Natural killer cell (primary cell): ENCODE results near the gene PPP2R2C. TPM values are rescaled to one million over a fixed set of nuclear protein-coding genes. Genes with fewer than 3 reads are reported as not detected.

Experiments
- ATAC-seq, 3 donors: fragments of 150-1000 bp in 2 of 3; fragments of 200-7000 bp in 1 of 3; cut with Tn5 transposase; 1 replicate in 1 of 3; 2 replicates in 2 of 3; pipeline ENCODE4 v1.10.0; 2021; ENCODE audit warnings: mild to moderate bottlenecking in 2 of 3, moderate library complexity in 2 of 3
- DNase-seq, 2 donors: peaks; one replicate each; pipeline versions ENCODE4 v3.0.0 to v3.0.0-alpha.2; 2013 to 2021; ENCODE audit warnings: mixed read lengths in 1 of 2
- H3K27ac ChIP-seq: one replicate; pipeline ENCODE4 v1.5.1; 2013; ENCODE audit warnings: mild to moderate bottlenecking, low read length
- H3K27me3 ChIP-seq: one replicate; pipeline ENCODE4 v1.6.1; 2013; ENCODE audit warnings: low read length; ENCODE audit not compliant: control insufficient read depth, insufficient read depth
- H3K36me3 ChIP-seq: one replicate; pipeline ENCODE4 v1.6.1; 2013; ENCODE audit warnings: low read length; ENCODE audit not compliant: control insufficient read depth, insufficient read depth
- H3K4me1 ChIP-seq: one replicate; pipeline ENCODE4 v1.6.1; 2013; ENCODE audit warnings: low read length; ENCODE audit not compliant: control insufficient read depth, insufficient read depth
- H3K4me3 ChIP-seq: one replicate; pipeline ENCODE4 v1.5.1; 2013; ENCODE audit warnings: low read length
- H3K9me3 ChIP-seq: one replicate; pipeline ENCODE4 v1.6.1; 2013; ENCODE audit warnings: low read length; ENCODE audit not compliant: control insufficient read depth, insufficient read depth
- H3K27ac Mint-ChIP-seq, 2 donors: one replicate each; pipeline ENCODE4 v1.8.0; 2022; ENCODE audit warnings: mild to moderate bottlenecking in 2 of 2, mixed read lengths in 2 of 2, moderate library complexity in 1 of 2
- H3K27me3 Mint-ChIP-seq, 2 donors: one replicate each; pipeline ENCODE4 v1.8.0; 2022; ENCODE audit warnings: low read depth in 2 of 2, mixed read lengths in 2 of 2
- H3K36me3 Mint-ChIP-seq: one replicate; pipeline ENCODE4 v1.8.0; 2022; ENCODE audit warnings: mixed read lengths
- H3K4me1 Mint-ChIP-seq, 2 donors: one replicate each; pipeline ENCODE4 v1.8.0; 2022; ENCODE audit warnings: mixed read lengths in 2 of 2
- H3K4me3 Mint-ChIP-seq: one replicate; pipeline ENCODE4 v1.8.0; 2022; ENCODE audit warnings: mild to moderate bottlenecking, moderate library complexity, mixed read lengths
- H3K9me3 Mint-ChIP-seq, 2 donors: one replicate each; pipeline ENCODE4 v1.8.0; 2022; ENCODE audit warnings: mixed read lengths in 2 of 2
- CTCF ChIP-seq: fragments of 200-600 bp; IDR thresholded peaks from one replicate; pipeline ENCODE4 v1.8.0; 2022; ENCODE audit warnings: antibody characterized with exemption
- WGBS: methylation state at CpG from one replicate; pipeline ENCODE4 v1.1.7; 2013; ENCODE audit warnings: missing lambda C conversion rate; ENCODE audit not compliant: insufficient coverage; 5-methylcytosine and 5-hydroxymethylcytosine counted together
- intact Hi-C: fragments of 100-400 bp; cut with micrococcal nuclease; formaldehyde crosslinking; loops from one replicate; pipeline ENCODE4 v1.14.2; 2022
- total RNA-seq, 4 donors: library from RNA; stranded (reverse); fragments of 120-200 nt in 1 of 4; gene quantifications; one replicate each; pipeline versions ENCODE4 v1.2.3 to v1.2.4, GENCODE V29; 2013 to 2022

The PPP2R2C gene
- total RNA-seq, 3 donors from 2014 or later (not counting 1 experiment from before 2014, with no cell fraction given): not detected

DNA sequence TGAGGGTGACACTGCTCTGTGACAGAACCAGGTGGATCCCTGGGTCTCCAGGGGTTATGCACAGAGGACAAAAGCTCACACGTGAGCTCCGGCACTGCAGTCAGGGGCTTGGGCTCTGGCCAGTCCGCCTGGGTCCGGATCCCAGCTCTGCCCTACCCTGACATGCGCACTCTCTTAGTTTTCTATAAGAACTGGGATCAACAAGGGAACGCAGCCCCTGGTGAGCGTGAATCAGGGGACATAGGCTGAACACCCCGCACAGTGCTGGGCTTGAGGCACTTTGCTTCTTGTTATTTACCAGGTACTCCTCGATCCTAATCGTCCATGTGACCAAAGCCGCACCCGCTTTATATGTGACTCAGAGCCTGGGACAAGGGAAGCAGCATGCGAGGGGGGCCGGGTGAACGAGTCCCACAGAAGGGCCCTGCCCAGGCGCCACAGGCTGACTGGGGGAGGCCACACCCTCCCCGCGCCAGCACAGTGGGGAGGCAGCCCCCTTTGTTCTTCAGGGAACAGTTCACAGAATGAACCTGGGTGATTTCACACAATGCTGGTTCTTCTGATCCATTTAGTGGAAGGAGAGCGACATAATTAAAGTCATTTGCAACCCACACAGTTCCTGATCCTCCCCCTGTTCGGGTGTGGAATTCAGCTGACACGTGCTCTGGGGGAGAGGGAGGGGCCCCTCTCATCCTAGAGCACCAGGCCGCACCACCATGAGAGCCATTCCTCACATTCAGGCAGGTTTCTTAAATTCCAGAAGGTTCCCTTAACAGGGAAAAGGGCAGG, 147.2 kb downstream of the PPP2R2C start:
- DNase-seq (no peak), ATAC-seq (no peak)
- H3K9me3 Mint-ChIP-seq: no peaks in the 10 kb centered on the region
- Histone ChIP-seq H3K27me3 (no peaks in the 10 kb centered on the region), H3K4me1 (no peaks in the 10 kb centered on the region), H3K9me3 (no peaks in the 10 kb centered on the region), H3K36me3 (no peaks in the 10 kb centered on the region), H3K4me3 (no peak overlapping the region), H3K27ac (no peak overlapping the region)
- H3K27ac Mint-ChIP-seq: no peak overlapping the region
- WGBS: 35% methylated on average over 22 of the region's 22 CpGs
- intact Hi-C loops: no loop called here
- H3K4me3 Mint-ChIP-seq: no peak overlapping the region
- H3K27me3 Mint-ChIP-seq: peaks cover 25 to 36% of the 10 kb centered on the region in 2 donors
- H3K4me1 Mint-ChIP-seq: peaks cover 0 to 14% of the 10 kb centered on the region in 2 donors
- H3K36me3 Mint-ChIP-seq: no peaks in the 10 kb centered on the region
- no peak for TF ChIP-seq CTCF

- peaks cover 27 to 36% of the 10 kb centered on the region in 2 donors for H3K27me3 Mint-ChIP-seq
- WGBS: 17% methylated on average over 12 of the region's 15 CpGs
Observed at GRCh38 chr4:6324461-6324998, 147.9 kb downstream of the PPP2R2C start.

GRCh38 chr4:6322761-6323566, 149.4 kb downstream of the PPP2R2C start:
- H3K4me1 Mint-ChIP-seq: peaks cover 0 to 14% of the 10 kb centered on the region in 2 donors
- intact Hi-C loops: no loop called here
- Histone ChIP-seq H3K9me3 (peaks cover 4% of the 10 kb centered on the region), H3K36me3 (no peaks in the 10 kb centered on the region), H3K4me3 (no peak overlapping the region), H3K4me1 (no peaks in the 10 kb centered on the region), H3K27ac (no peak overlapping the region), H3K27me3 (no peaks in the 10 kb centered on the region)
- no peak overlapping the region for H3K4me3 Mint-ChIP-seq
- WGBS: 61% methylated on average over 33 of the region's 33 CpGs
- no peaks in the 10 kb centered on the region for H3K9me3 Mint-ChIP-seq
- no peak for TF ChIP-seq CTCF
- DNase-seq (no peak), ATAC-seq (no peak)
- H3K27me3 Mint-ChIP-seq: peaks cover 21 to 30% of the 10 kb centered on the region in 2 donors
- H3K36me3 Mint-ChIP-seq: no peaks in the 10 kb centered on the region
- no peak overlapping the region for H3K27ac Mint-ChIP-seq

More at GRCh38 chr4:6324461-6324998, 147.9 kb downstream of the PPP2R2C start:
- TF ChIP-seq CTCF: no peak
- no peaks in the 10 kb centered on the region for H3K36me3 ChIP-seq
- DNase-seq (no peak), ATAC-seq (no peak)
- no peaks in the 10 kb centered on the region for H3K9me3 Mint-ChIP-seq
- no peaks in the 10 kb centered on the region for H3K4me1 ChIP-seq
- peaks cover 0 to 14% of the 10 kb centered on the region in 2 donors for H3K4me1 Mint-ChIP-seq
- no peak overlapping the region for H3K27ac ChIP-seq
- H3K27me3 ChIP-seq: no peaks in the 10 kb centered on the region
- H3K36me3 Mint-ChIP-seq: no peaks in the 10 kb centered on the region
- H3K4me3 Mint-ChIP-seq: no peak overlapping the region
- H3K27ac Mint-ChIP-seq: no peak overlapping the region
- H3K4me3 ChIP-seq: no peak overlapping the region
- intact Hi-C loops: no loop called here
- H3K9me3 ChIP-seq: peaks cover 4% of the 10 kb centered on the region
